SIG-M5 treated with dmso at 0.1 percent for 504 hours (cell line): Measurements from ENCODE around the gene RBMY1B.
"Not testable (repeated sequence)": the region's sequence is repeated elsewhere in the genome, so short reads cannot be mapped to it uniquely, and the experiment has no call there.

ENCODE experiments used
- DNase-seq: peaks from one replicate; lab custom pipeline; 2025; ENCODE audit not compliant: unreplicated experiment; lab: John Stamatoyannopoulos, UW

Gene RBMY1B

GRCh38 chrY:21511038-21511437 is at the start of gene RBMY1B:
TSS of gene RBMY1B (plus strand) at chrY:21511338. CDS start at chrY:21513351, 2,013 bp downstream.
- not testable (repeated sequence) for DNase-seq

- not testable (repeated sequence) for DNase-seq
These were observed 48.2 kb upstream of the RBMY1B start for GRCh38 chrY:21462915-21463314.

- DNase-seq, result no peak
These were observed 28.2 kb upstream of the RBMY1B start for GRCh38 chrY:21482967-21483366.

- DNase-seq, result not testable (repeated sequence)
These were observed 23.4 kb downstream of the RBMY1B start, which contains the start of gene RBMY1A1 for GRCh38 chrY:21534579-21534978. TSS of gene RBMY1A1 (plus strand) at chrY:21534879. CDS start at chrY:21536892, 2,013 bp downstream.

- DNase-seq, result not testable (repeated sequence)
These were observed 48.3 kb downstream of the RBMY1B start for GRCh38 chrY:21559316-21559984.
